CD14-positive monocyte (primary cell): Measurements from ENCODE around the gene RHOT2. TPM values are rescaled to one million over a fixed set of nuclear protein-coding genes. Genes with fewer than 3 reads are reported as not detected.

ENCODE experiments used
- DNase-seq, 3 donors: peaks; one replicate each; pipeline ENCODE4 v3.0.0-alpha.2; 2011 to 2022
- H2AFZ ChIP-seq: 2 replicates; pipeline ENCODE4 v1.6.0; 2012; ENCODE audit warnings: mild to moderate bottlenecking, low read depth, low read length, inconsistent platforms; ENCODE audit not compliant: insufficient read depth, poor library complexity, severe bottlenecking
- H3K27ac ChIP-seq, 2 donors: 1 replicate in 1 of 2; 2 replicates in 1 of 2; pipeline ENCODE4 v1.5.1; 2012 to 2013; ENCODE audit warnings: low read length in 2 of 2, control low read depth in 1 of 2, inconsistent platforms in 1 of 2, low read depth in 1 of 2, mild to moderate bottlenecking in 1 of 2
- H3K27me3 ChIP-seq, 2 donors: one replicate each; pipeline versions ENCODE4 v1.6.0 to v1.6.1; 2011 to 2013; ENCODE audit warnings: low read length in 2 of 2; ENCODE audit not compliant: control insufficient read depth in 2 of 2, insufficient read depth in 2 of 2
- H3K36me3 ChIP-seq, 2 donors: replicated peaks in 1 of 2; 1 replicate in 1 of 2; 2 replicates in 1 of 2; pipeline versions ENCODE4 v1.5.1 to v1.6.1; 2012 to 2013; ENCODE audit warnings: low read length in 2 of 2, control low read depth in 1 of 2, inconsistent platforms in 1 of 2, mild to moderate bottlenecking in 1 of 2; ENCODE audit not compliant: insufficient read depth in 2 of 2, control insufficient read depth in 1 of 2
- H3K4me1 ChIP-seq, 2 donors: 1 replicate in 1 of 2; 2 replicates in 1 of 2; pipeline versions ENCODE4 v1.5.1 to v1.6.1; 2012 to 2013; ENCODE audit warnings: low read length in 2 of 2, control low read depth in 1 of 2, inconsistent platforms in 1 of 2, mild to moderate bottlenecking in 1 of 2, moderate library complexity in 1 of 2; ENCODE audit not compliant: insufficient read depth in 2 of 2, control insufficient read depth in 1 of 2
- H3K4me2 ChIP-seq: replicated peaks from 2 replicates; pipeline ENCODE3; 2012; ENCODE audit warnings: low read length, moderate library complexity, mild to moderate bottlenecking; ENCODE audit not compliant: poor library complexity, severe bottlenecking; ENCODE audit errors: extremely low read depth
- H3K4me3 ChIP-seq, 3 experiments: fragments of 200-600 bp in 1 of 3; sonication (generic) in 1 of 3; replicated peaks in 1 of 3; 1 replicate in 2 of 3; 2 replicates in 1 of 3; pipeline ENCODE4 v1.5.1; 2011 to 2013; ENCODE audit warnings: low read length in 3 of 3, mild to moderate bottlenecking in 3 of 3, control low read depth in 2 of 3, low read depth in 2 of 3, inconsistent platforms in 1 of 3, moderate library complexity in 1 of 3
- H3K79me2 ChIP-seq: 2 replicates; pipeline ENCODE4 v1.6.0; 2012; ENCODE audit warnings: mild to moderate bottlenecking, control low read depth, inconsistent platforms, low read length, moderate library complexity; ENCODE audit not compliant: insufficient read depth
- H3K9ac ChIP-seq: 2 replicates; pipeline ENCODE4 v1.6.0; 2017; ENCODE audit warnings: low read length, mild to moderate bottlenecking; ENCODE audit not compliant: insufficient read depth, poor library complexity, severe bottlenecking
- H3K9me3 ChIP-seq, 2 donors: replicated peaks in 1 of 2; 1 replicate in 1 of 2; 2 replicates in 1 of 2; pipeline versions ENCODE4 v1.5.1 to v1.6.1; 2012 to 2013; ENCODE audit warnings: low read length in 2 of 2, control low read depth in 1 of 2; ENCODE audit not compliant: control insufficient read depth in 1 of 2, insufficient read depth in 1 of 2
- H4K20me1 ChIP-seq: 2 replicates; pipeline ENCODE4 v1.6.0; 2012; ENCODE audit warnings: mild to moderate bottlenecking, low read length, control low read depth, moderate library complexity; ENCODE audit not compliant: insufficient read depth
- H3K27ac Mint-ChIP-seq, 7 donors: one replicate each; pipeline ENCODE4 v1.8.0; 2020; ENCODE audit warnings: mild to moderate bottlenecking in 7 of 7, mixed read lengths in 7 of 7, moderate library complexity in 6 of 7, inconsistent platforms in 2 of 7
- H3K27me3 Mint-ChIP-seq, 3 donors: one replicate each; pipeline ENCODE4 v1.8.0; 2021 to 2022; ENCODE audit warnings: low read depth in 3 of 3, mild to moderate bottlenecking in 3 of 3, mixed read lengths in 3 of 3, moderate library complexity in 3 of 3, inconsistent platforms in 1 of 3
- H3K36me3 Mint-ChIP-seq, 2 donors: one replicate each; pipeline ENCODE4 v1.8.0; 2020; ENCODE audit warnings: mixed read lengths in 2 of 2, inconsistent platforms in 1 of 2, mild to moderate bottlenecking in 1 of 2
- H3K4me1 Mint-ChIP-seq: one replicate; pipeline ENCODE4 v1.8.0; 2020; ENCODE audit warnings: mild to moderate bottlenecking, mixed read lengths
- H3K4me3 Mint-ChIP-seq, 2 donors: one replicate each; pipeline ENCODE4 v1.8.0; 2020; ENCODE audit warnings: mild to moderate bottlenecking in 2 of 2, mixed read lengths in 2 of 2, moderate library complexity in 1 of 2
- H3K9me3 Mint-ChIP-seq, 7 donors: one replicate each; pipeline ENCODE4 v1.8.0; 2020 to 2022; ENCODE audit warnings: mixed read lengths in 7 of 7, mild to moderate bottlenecking in 6 of 7, moderate library complexity in 6 of 7, inconsistent platforms in 2 of 7
- WGBS: methylation state at CpG from one replicate; pipeline ENCODE4 v1.1.5; 2013; ENCODE audit warnings: missing lambda C conversion rate; ENCODE audit not compliant: insufficient coverage; 5-methylcytosine and 5-hydroxymethylcytosine counted together
- intact Hi-C, 2 donors: fragments of 100-400 bp; cut with micrococcal nuclease; formaldehyde crosslinking; loops; one replicate each; pipeline versions ENCODE4 v1.15.0 to v1.15.1; 2023
- polyA plus RNA-seq, 3 donors: library from polyadenylated mRNA; depleted of rRNA in 1 of 3; unstranded in 2 of 3; stranded (reverse) in 1 of 3; fragments of 300-500 nt in 2 of 3; fragments of >200 nt in 1 of 3; fragmentation: Illumina TruSeq in 2 of 3; gene quantifications; 1 replicate in 2 of 3; 2 replicates in 1 of 3; pipeline ENCODE4 v1.2.3, GENCODE V29; 2012 to 2021
- TF ChIP-seq, protein P1 (sequence below): fragments of 200-600 bp; IDR thresholded peaks from one replicate; pipeline ENCODE4 v1.8.0; 2022; ENCODE audit warnings: antibody characterized with exemption, mild to moderate bottlenecking

The RHOT2 gene
- polyA plus RNA-seq, 3 donors = 25.4 to 276 (median 26.3) TPM

DNA sequence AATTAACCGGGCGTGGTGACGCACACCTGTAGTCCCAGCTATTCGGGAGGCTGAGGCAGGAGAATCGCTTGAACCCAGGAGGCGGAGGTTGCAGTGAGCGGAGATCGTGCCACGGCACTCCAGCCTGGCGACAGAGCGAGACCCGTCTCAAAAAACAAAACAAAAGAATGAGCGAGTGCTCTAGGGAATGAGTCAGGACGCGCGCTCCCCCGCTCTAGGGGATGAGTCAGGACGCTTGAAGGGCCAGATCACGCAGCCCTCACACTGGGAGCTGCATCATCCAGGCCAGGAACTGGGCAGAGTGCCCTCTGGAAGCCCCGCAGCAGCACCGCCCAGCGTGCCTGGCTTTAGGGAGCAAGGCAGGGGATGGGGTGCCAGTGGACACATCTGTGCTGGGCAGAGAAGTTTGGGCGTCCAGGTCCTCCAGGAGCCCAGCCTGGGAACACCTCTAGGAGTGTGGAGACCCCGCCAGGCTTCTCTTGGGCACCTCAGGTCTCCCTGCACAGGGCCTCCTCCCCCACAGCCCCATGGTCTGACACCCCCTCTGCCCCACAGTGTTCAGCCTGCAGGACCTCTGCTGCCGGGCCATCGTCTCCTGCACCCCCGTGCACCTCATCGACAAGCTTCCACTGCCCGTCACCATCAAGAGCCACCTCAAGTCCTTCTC, 41.0 kb upstream of the RHOT2 start:
- Mint-ChIP-seq H3K4me1 (peaks cover 2% of the 10 kb centered on the region), H3K4me3 (no peak overlapping the region), H3K27ac (peak overlapping the region in 2 of 7 donors; percentile 13 to 54), H3K27me3 (peaks cover 2 to 12% (median 2%) of the 10 kb centered on the region in 3 donors), H3K36me3 (peaks cover 31 to 60% of the 10 kb centered on the region in 2 donors), H3K9me3 (peaks cover 0 to 3% (median 0%) of the 10 kb centered on the region in 7 donors)
- H2AFZ ChIP-seq = no peak overlapping the region
- no peak for DNase-seq
- WGBS = 93% methylated on average over 27 of the region's 29 CpGs
- H3K4me2 ChIP-seq = no peak overlapping the region
- H3K36me3 ChIP-seq = peaks cover 43 to 56% of the 10 kb centered on the region in 2 donors
- peaks cover 73% of the 10 kb centered on the region for H4K20me1 ChIP-seq
- H3K27ac ChIP-seq = no peak overlapping the region
- intact Hi-C loops = no loop called here
- H3K4me1 ChIP-seq = peaks cover 4 to 18% of the 10 kb centered on the region in 2 donors
- no peak overlapping the region for H3K9ac ChIP-seq
- no peaks in the 10 kb centered on the region for H3K27me3 ChIP-seq
- H3K9me3 ChIP-seq = no peaks in the 10 kb centered on the region
- TF ChIP-seq, protein P1, sequence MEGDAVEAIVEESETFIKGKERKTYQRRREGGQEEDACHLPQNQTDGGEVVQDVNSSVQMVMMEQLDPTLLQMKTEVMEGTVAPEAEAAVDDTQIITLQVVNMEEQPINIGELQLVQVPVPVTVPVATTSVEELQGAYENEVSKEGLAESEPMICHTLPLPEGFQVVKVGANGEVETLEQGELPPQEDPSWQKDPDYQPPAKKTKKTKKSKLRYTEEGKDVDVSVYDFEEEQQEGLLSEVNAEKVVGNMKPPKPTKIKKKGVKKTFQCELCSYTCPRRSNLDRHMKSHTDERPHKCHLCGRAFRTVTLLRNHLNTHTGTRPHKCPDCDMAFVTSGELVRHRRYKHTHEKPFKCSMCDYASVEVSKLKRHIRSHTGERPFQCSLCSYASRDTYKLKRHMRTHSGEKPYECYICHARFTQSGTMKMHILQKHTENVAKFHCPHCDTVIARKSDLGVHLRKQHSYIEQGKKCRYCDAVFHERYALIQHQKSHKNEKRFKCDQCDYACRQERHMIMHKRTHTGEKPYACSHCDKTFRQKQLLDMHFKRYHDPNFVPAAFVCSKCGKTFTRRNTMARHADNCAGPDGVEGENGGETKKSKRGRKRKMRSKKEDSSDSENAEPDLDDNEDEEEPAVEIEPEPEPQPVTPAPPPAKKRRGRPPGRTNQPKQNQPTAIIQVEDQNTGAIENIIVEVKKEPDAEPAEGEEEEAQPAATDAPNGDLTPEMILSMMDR = no peak
- H3K79me2 ChIP-seq = peaks cover 10% of the 10 kb centered on the region
- H3K4me3 ChIP-seq = no peak overlapping the region

DNA sequence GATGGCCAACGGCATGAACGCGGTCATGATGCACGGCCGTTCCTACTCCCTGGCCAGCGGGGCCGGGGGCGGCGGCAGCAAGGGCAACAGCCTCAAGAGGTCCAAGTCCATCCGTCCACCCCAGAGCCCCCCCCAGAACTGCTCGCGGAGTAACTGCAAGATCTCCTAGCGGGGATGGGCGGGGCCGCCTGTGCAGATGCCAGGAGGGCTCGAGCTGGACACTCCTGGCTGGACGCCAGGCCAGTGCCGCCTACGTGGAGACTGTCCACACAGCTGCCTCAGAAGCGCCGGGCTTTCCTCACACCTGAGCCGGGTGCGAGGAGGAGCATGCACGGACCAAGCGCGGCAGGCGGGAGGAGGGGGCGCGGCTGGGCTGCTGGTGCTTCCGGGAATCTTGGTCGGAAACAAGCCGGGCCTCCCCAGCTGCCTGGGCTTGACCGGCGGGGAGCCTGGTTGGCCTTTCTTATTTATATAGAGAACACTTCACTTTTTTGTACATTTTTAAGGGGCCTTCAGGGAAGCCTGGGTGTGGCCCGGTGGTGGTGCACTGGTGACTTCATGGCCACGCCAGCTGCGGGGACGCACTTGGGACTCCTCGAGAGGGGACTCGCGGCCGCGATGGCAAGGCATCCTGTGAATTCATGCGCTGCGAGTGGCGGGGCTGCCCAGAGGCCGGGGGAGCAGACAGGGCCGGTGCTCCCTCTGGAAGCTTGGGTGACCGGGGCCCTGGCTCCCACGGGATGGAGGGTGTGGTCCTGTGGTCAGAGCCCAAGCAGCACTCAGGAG, 40.3 kb upstream of the RHOT2 start:
- Histone ChIP-seq H3K27me3 (no peaks in the 10 kb centered on the region), H3K27ac (no peak overlapping the region), H3K9me3 (no peaks in the 10 kb centered on the region), H3K4me1 (peaks cover 4 to 18% of the 10 kb centered on the region in 2 donors), H4K20me1 (peaks cover 67% of the 10 kb centered on the region), H3K36me3 (peaks cover 43 to 56% of the 10 kb centered on the region in 2 donors), H2AFZ (no peak overlapping the region), H3K9ac (no peak overlapping the region), H3K4me3 (no peak overlapping the region), H3K79me2 (peaks cover 5% of the 10 kb centered on the region), H3K4me2 (no peak overlapping the region)
- no peak for DNase-seq
- peaks cover 31 to 56% of the 10 kb centered on the region in 2 donors for H3K36me3 Mint-ChIP-seq
- intact Hi-C loops = no loop called here
- TF ChIP-seq, protein P1 = no peak
- 93% methylated on average over 39 of the region's 50 CpGs for whole genome bisulfite sequencing
- H3K27ac Mint-ChIP-seq = peak overlapping the region in 2 of 7 donors; percentile 13 to 54
- H3K9me3 Mint-ChIP-seq = no peaks in the 10 kb centered on the region
- H3K4me1 Mint-ChIP-seq = peaks cover 2% of the 10 kb centered on the region
- H3K4me3 Mint-ChIP-seq = no peak overlapping the region
- H3K27me3 Mint-ChIP-seq = peaks cover 2 to 12% (median 5%) of the 10 kb centered on the region in 3 donors
